ENCODE measurements around the gene ANKRD23. TPM values are rescaled to one million over a fixed set of nuclear protein-coding genes. Genes with fewer than 3 reads are reported as not detected.
"Not testable (repeated sequence)": the region's sequence is repeated elsewhere in the genome, so short reads cannot be mapped to it uniquely, and the experiment has no call there.

The ANKRD23 gene
- total RNA-seq: 1 to 10 TPM; 3.3 to 4.2 TPM

DNA sequence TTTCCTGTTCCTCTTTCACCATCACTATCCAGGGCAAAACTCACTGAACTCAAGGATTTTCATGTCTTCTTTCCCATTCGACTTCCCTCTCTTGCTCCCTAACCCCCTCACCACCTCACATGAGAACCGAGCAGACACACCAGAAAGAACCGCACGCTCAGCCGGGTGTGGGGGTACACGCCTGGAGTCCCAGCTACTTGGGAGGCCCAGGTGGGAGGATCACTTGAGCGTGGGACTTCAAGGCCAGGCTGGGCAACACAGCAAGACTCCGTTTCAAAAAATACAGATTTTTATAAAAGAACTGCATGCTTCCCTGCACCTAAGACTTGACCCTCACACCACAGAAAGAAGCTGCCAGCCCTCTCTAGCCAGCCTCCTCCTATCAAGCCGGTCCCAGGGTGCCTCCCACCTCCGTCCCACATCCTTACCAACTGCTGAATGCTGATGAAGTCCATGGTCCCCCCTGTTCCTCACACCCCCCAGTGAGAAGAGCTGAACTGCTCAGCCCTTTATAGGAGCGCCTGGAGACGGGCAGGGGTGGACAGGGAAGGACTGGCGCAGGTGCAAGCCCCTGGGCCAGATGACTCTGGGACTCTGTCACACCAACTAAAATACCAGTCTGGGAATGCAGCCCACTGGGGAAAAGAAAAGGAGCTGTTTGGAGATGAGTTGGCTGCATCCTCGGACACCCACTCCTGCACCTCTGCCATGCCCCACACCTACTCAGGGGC, at the start of gene ANKRD23:
TSS of gene ANKRD23 (minus strand) at position 484 of the 731 bp plus-strand sequence. CDS start at position 455, 29 bp downstream.
- Mint-ChIP-seq H3K9me3 (no peaks in the 10 kb centered on the region), H3K36me3 (ENCODE audit: low read depth) (peaks cover 18% of the 10 kb centered on the region), H3K4me1 (ENCODE audit: low read depth) (peaks cover 11% of the 10 kb centered on the region), H3K27me3 (ENCODE audit: low read depth) (no peaks in the 10 kb centered on the region), H3K4me3 (no peak within 1 kb of the TSS), H3K27ac (peak within 1 kb of the TSS; percentile 34)
- intact Hi-C loops (cut with micrococcal nuclease): no loop called here
- CTCF ChIA-PET: interaction anchor here (1.1 to 1.7 kb wide), 2 partner anchors 14 to 16 kb away, joined by 3 to 8 read pairs; partner anchors contain the start of gene ANKRD39
- no peak for DNase-seq

DNA sequence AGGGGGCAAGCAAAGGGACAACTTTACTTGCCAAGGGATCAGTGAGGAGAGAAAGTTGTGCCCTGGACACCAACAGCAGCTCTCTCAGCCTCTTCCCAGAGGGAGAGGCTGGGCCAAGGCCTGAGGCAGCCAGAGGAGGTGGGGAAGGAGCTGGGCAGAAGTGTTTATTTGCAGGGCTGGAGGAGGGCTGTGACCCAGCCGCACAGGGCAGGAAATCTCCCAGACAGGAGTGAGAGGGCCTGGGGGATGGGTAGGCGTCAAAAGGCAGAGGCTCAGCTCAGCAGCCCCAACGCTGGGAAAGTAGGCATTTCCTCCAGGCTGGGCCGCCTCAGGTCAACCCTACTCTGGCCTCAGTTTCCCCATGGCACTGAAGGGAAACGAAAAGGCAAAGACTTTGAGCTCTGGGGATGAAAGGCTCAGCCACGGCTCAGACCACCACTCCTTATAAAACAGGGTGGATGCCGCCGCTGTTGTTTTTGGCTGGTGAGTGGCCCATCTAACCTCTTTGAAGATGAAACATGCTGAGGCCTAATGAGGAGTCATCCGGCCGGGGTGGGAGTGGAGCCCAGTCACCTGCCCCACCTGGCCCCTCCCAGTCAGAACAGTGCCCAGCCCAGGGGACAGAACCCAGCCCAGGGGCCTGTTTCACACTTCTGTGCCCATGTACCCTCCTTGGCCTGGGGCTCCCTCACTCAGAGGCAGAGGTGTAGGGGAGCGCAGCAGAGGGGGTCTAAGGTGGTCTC, 47.9 kb upstream of the ANKRD23 start:
- Mint-ChIP-seq H3K27me3 (ENCODE audit: low read depth) (no peaks in the 10 kb centered on the region), H3K9me3 (no peaks in the 10 kb centered on the region), H3K4me3 (no peak overlapping the region), H3K27ac (no peak overlapping the region), H3K36me3 (ENCODE audit: low read depth) (no peaks in the 10 kb centered on the region), H3K4me1 (ENCODE audit: low read depth) (peaks cover 55% of the 10 kb centered on the region)
- CTCF ChIA-PET: interaction anchor here (0.6 to 2.5 kb wide), 4 partner anchors 34 to 118 kb away, joined by 3 to 11 read pairs (median 4); partner anchors contain the start of gene ANKRD39
- intact Hi-C loops (cut with micrococcal nuclease): no loop called here
- peak; percentile 35 for DNase-seq

DNA sequence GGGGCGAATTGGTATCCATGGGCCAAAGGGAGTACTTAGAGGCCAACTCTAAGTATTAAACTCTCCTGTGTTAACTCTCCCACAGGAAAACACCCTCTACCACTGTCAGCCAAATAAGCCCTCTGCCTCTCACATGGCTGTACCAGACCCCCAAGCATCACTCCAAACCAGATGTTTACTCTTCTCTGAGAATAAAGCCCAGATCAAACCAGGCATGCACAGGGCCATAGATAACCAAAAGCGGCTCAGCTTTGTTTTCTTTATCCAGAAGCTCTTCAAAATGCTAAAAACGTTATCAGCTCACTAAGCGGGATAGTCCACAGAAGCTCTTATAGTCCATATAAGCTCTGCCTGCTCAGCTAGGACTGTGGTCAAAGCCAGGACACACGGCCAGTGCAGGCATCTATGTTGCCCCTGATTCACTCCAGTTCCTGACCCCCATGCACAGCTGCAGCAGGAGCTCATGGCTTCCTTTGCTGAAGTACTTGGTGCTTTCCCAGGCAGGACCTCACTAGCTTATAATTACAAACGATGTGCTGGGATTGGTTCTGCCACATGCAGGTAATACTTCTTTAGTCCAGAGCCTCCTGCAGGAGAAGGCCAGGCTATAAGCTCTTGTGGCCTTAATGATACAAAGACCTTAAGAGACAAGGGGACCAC, 47.0 kb upstream of the ANKRD23 start:
- no peak overlapping the region for H3K27ac Mint-ChIP-seq
- no peak overlapping the region for H3K4me3 Mint-ChIP-seq
- H3K4me1 Mint-ChIP-seq (ENCODE audit: low read depth): peaks cover 47% of the 10 kb centered on the region

DNA sequence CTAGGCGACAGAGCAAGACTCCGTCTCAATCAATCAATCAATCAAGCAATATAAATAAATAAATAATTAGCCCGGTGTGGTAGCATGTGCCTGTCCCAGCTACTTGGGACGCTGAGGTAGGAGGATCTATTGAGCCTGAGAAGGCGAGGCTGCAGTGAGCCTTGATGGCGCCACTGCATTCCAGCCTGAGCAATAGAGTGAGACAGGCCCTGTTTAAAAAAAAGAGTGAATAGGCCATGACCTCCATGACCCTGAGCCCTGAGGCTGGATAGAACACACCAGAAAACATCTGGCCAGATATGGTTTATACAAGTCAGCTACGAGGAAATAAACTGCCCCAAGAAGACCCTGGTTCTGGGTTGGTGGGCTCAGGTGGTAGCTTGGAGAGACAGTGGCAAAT, 46.4 kb upstream of the ANKRD23 start:
- intact Hi-C loops (cut with micrococcal nuclease): no loop called here
- CTCF ChIA-PET: interaction anchor here (1.0 to 2.5 kb wide), 3 partner anchors 14 to 65 kb away, joined by 3 to 11 read pairs (median 6); partner anchors contain the start of gene ANKRD39
- Mint-ChIP-seq H3K27ac (no peak overlapping the region), H3K36me3 (ENCODE audit: low read depth) (no peaks in the 10 kb centered on the region), H3K4me3 (no peak overlapping the region), H3K4me1 (ENCODE audit: low read depth) (peaks cover 41% of the 10 kb centered on the region), H3K27me3 (ENCODE audit: low read depth) (no peaks in the 10 kb centered on the region), H3K9me3 (no peaks in the 10 kb centered on the region)
- DNase-seq: no peak

More for the DNA sequence above, 47.0 kb upstream of the ANKRD23 start:
- intact Hi-C loops (cut with micrococcal nuclease): no loop called here
- Mint-ChIP-seq H3K9me3 (no peaks in the 10 kb centered on the region), H3K27me3 (ENCODE audit: low read depth) (no peaks in the 10 kb centered on the region), H3K36me3 (ENCODE audit: low read depth) (no peaks in the 10 kb centered on the region)
- DNase-seq: no peak
- CTCF ChIA-PET: interaction anchor here (0.6 to 2.5 kb wide), 6 partner anchors 13 to 119 kb away, joined by 3 to 11 read pairs (median 4); partner anchors contain the start of gene ANKRD39

DNA sequence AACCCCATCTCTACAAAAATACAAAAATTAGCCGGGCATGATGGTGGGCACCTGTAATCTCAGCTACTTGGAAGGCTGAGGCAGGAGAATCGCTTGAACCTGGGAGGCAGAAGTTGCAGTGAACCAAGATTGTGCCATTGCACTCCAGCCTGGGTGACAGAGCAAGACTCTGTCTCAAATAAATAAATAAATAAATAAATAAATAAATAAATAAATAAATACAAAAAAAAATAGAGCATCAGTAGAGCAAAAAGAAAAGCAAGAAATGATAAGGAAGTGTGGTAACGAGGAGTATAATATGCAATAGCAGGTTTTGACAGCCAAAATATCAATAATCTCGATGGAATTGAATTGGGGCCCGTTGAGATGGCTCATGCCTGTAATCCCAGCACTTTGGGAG, 45.7 kb upstream of the ANKRD23 start:
- intact Hi-C loops (cut with micrococcal nuclease); H3K27ac Mint-ChIP-seq: not testable (repeated sequence)
- CTCF ChIA-PET: interaction anchor here (0.6 kb wide), 2 partner anchors 9 to 62 kb away, joined by 3 read pairs; no protein-coding TSS in a partner anchor

DNA sequence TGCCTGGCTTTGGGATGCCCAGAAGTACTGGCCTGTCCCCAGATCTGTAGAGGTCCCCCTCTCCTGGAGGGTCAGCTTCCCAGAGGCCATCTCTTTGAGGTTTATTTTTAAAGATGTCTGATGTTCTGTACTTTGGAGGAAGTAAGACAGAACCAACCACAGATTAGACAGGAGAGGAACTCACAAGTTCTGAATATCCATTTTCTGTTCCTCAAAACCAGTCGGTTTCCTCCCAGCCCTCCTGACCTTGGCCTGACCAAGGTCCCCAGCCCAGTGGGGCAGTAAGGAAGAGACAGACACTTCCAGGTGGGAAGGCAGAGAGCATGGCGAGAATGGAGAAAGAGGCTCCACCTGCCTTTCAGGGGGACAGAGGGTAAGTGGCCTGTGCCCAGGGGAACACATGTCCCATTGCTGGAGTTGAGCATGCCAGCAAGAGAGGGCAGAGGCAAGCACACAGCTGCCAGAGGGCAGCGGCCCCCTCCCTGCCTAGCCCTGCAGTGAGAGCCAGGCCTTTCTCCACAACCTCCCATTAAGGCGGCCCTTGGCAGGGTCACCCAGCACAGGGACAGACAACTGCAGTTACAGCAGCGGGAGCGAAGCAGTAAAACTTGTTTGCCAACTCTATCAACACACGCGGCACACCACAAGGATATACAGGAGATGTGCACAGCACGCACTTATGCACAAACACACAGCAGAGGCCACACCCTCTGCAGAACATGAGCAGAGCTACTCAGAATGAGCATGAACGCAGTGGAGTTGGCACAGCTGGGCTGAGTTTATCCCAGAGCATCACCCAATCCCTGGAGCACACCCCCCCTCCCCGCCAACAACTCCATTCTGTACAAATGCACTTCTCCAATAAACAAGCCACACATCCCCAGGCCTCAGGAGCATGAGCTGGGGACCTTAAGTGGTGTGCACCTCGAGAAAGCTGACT, 44.5 kb upstream of the ANKRD23 start:
- Mint-ChIP-seq H3K4me1 (ENCODE audit: low read depth) (peaks cover 35% of the 10 kb centered on the region), H3K9me3 (no peaks in the 10 kb centered on the region), H3K27me3 (ENCODE audit: low read depth) (no peaks in the 10 kb centered on the region), H3K27ac (no peak overlapping the region), H3K4me3 (no peak overlapping the region), H3K36me3 (ENCODE audit: low read depth) (no peaks in the 10 kb centered on the region)
- intact Hi-C loops (cut with micrococcal nuclease): no loop called here
- CTCF ChIA-PET: interaction anchor here (0.6 kb wide), 1 partner anchor 30 kb away, joined by 3 read pairs; no protein-coding TSS in a partner anchor
- DNase-seq: no peak

More for the DNA sequence above, 45.7 kb upstream of the ANKRD23 start:
- H3K4me3 Mint-ChIP-seq; H3K36me3 Mint-ChIP-seq (ENCODE audit: low read depth); H3K27me3 Mint-ChIP-seq (ENCODE audit: low read depth); DNase-seq; H3K9me3 Mint-ChIP-seq: not testable (repeated sequence)
- peaks cover 37% of the 10 kb centered on the region for H3K4me1 Mint-ChIP-seq (ENCODE audit: low read depth)

DNA sequence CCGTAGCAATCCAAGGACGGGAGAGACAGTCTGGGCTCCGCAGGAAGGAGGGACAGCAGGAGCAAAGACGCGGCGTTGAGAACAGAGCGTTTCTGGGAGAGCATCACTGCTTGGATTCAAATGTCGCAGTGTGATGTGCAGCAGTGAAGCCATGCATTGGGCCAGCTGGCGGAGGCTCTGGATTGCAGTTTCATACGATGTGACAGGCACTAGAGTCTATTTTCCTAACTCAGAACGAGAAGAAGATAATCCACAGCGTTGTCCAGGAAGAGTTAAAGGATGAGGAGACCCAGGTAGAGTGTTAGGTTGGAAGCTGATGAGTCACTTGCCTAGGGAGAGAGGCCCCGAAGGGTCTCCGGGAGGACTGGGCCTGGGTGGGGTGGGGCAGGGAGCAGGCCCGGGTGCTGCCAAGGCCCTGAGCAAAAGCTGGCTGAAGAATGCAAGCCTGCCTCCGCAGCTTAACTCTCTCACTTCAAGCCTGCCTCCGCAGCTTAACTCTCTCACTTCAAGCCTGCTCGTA, 43.7 kb upstream of the ANKRD23 start:
- CTCF ChIA-PET: interaction anchor here (0.6 kb wide), 1 partner anchor 29 kb away, joined by 3 read pairs; no protein-coding TSS in a partner anchor

DNA sequence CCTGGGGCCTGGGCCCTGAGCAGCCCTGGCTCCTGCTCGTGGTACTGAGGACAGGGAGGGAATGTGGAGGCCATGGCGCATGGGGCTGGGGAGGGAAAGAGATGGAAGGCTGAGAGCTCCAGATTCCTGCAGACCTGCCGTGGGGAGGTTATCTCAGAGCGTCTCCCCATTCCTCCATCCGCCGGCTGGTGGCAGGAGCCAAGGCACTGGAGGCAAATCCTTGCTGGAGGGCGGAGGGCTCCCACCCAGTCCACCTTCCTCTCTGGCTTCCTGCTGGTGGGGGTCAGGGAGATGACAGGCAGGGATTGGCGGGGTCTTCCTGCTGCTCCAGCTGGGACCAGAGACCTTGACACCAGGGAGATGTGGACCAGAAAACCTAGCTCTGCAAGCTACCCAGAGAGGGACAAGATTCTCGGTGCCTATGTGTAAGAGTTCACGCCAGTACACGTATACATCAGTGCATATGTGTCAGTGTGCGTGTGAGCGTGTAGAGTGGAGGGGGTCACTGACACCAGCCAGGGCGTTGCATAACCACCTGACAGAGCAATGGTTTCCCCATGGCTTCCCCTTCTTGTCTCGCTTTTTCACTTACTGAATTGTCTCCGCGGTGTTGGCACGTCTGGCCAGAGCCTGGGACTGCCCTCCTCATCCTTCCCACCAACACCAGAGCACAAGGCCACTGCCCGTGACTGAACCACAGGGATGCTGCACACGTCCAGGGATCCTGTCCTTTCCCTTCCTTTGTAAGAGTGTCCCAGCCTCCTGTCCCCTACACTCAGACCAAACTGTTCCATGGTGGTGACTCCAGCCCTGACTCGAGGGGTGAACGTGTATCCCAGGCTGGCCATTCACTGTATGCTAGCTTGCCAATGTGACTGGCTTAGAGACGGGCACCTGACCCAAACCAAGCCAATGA, 41.9 kb upstream of the ANKRD23 start:
- intact Hi-C loops (cut with micrococcal nuclease): no loop called here
- Mint-ChIP-seq H3K36me3 (ENCODE audit: low read depth) (no peaks in the 10 kb centered on the region), H3K4me1 (ENCODE audit: low read depth) (peaks cover 13% of the 10 kb centered on the region), H3K27ac (no peak overlapping the region), H3K27me3 (ENCODE audit: low read depth) (no peaks in the 10 kb centered on the region), H3K9me3 (no peaks in the 10 kb centered on the region), H3K4me3 (no peak overlapping the region)
- no peak for DNase-seq
- CTCF ChIA-PET: interaction anchor here (0.6 to 1.4 kb wide), 4 partner anchors 14 to 76 kb away, joined by 3 to 4 read pairs (median 4); partner anchors contain the start of gene ANKRD39

More for the DNA sequence above, 43.7 kb upstream of the ANKRD23 start:
- H3K36me3 Mint-ChIP-seq (ENCODE audit: low read depth): no peaks in the 10 kb centered on the region
- H3K4me3 Mint-ChIP-seq: no peak overlapping the region
- no peaks in the 10 kb centered on the region for H3K9me3 Mint-ChIP-seq
- peaks cover 28% of the 10 kb centered on the region for H3K4me1 Mint-ChIP-seq (ENCODE audit: low read depth)
- H3K27me3 Mint-ChIP-seq (ENCODE audit: low read depth): no peaks in the 10 kb centered on the region
- H3K27ac Mint-ChIP-seq: no peak overlapping the region
- DNase-seq: no peak
- intact Hi-C loops (cut with micrococcal nuclease): no loop called here

DNA sequence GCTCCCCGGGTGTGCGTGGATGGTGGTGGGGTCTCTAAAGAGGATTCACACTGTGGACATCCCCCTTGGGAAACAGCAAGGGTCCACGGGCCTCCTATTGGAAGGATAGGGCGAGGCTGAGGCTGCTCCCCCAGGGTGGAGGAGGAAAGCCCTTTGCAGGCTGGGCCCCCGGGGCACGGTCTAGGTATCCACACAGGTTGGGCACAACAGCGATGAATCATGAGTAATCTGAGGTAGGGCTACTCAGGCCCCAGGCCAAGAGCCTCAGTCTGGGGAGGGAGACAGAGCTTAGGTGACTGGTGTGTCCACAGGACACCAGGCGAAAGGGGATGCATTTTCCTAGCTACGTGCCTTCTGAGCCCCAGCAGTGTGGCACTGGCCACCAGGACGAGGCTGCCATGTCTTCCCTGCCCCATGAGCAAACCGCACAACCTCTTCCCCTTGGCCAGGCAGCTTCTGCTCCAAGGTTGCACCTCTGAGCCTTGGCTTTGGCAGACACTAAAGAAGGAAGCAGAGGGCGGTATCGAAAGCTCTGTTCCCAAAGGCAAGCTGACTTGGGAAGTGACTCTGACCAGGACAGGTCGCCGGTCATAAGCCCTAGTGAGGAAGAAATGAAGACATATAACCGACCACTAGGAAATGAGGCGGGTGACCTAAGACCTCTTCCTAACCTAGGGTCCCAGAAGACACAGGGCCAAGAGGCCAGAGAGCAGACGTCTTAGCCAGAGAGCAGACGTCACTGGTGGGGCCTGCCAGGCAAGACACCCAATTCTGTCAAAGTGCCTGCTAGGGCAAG, 40.7 kb upstream of the ANKRD23 start:
- Mint-ChIP-seq H3K4me3 (no peak overlapping the region), H3K27ac (no peak overlapping the region), H3K4me1 (ENCODE audit: low read depth) (peaks cover 11% of the 10 kb centered on the region), H3K27me3 (ENCODE audit: low read depth) (no peaks in the 10 kb centered on the region), H3K9me3 (no peaks in the 10 kb centered on the region), H3K36me3 (ENCODE audit: low read depth) (no peaks in the 10 kb centered on the region)
- CTCF ChIA-PET: interaction anchor here (1.1 to 1.4 kb wide), 2 partner anchors 67 to 77 kb away, joined by 3 read pairs; no protein-coding TSS in a partner anchor
- intact Hi-C loops (cut with micrococcal nuclease): no loop called here
- DNase-seq: no peak

DNA sequence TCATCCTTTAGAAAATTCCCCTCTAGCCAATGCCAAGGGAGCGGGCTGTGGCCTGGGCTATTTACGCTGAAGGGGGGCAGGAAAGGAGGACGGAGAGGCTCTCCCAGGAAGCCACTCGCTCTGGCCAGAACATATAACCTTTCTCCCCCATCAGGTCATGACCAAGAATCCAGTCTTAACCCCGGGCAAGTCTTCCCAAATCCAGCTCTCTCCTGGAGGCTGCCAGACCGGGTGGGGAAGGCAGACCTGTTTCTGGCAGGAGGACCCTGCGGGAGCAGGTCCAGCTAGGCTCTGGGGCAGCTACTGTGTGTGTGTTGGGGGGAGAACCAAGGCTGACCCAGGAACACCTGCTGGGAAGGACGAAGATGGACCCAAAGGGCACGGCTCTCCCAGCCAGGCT, 39.5 kb upstream of the ANKRD23 start:
- Mint-ChIP-seq H3K4me3 (no peak overlapping the region), H3K9me3 (no peaks in the 10 kb centered on the region), H3K27me3 (ENCODE audit: low read depth) (no peaks in the 10 kb centered on the region), H3K4me1 (ENCODE audit: low read depth) (peaks cover 5% of the 10 kb centered on the region), H3K36me3 (ENCODE audit: low read depth) (no peaks in the 10 kb centered on the region), H3K27ac (no peak overlapping the region)
- CTCF ChIA-PET: interaction anchor here (1.3 to 1.4 kb wide), 3 partner anchors 12 to 26 kb away, joined by 3 to 6 read pairs (median 4); partner anchors contain the start of gene ANKRD39
- DNase-seq: no peak
- intact Hi-C loops (cut with micrococcal nuclease): no loop called here
